HG03442 (cell line): ENCODE measurements around the gene ACKR3.

ENCODE experiments used
- ATAC-seq: cut with Tn5 transposase; IDR thresholded peaks from one replicate; pipeline ENCODE4 v1.9.1; 2021; ENCODE audit warnings: mild to moderate bottlenecking, moderate library complexity; ENCODE audit not compliant: unreplicated experiment

The ACKR3 gene

DNA sequence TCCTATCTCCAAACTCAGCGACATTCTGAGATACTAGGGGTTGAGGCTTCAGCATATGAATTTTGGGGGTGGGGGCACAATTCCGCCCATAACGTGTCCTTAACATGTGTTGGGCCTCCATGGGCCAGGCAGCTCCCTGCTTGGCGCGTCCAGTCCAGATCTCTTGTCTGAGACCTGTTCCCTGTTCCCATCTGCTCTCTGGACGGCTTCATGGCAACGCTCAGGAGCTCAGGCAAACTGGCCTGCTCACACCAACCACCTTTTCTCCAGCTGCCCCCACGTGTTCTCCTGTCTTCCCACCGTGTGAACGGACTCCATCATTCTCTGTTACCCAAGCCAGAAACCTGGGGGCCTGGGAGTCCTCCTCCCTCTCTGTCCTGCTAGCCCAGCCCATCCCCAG is 36.4 kb downstream of the ACKR3 start:
- no peak for ATAC-seq

DNA sequence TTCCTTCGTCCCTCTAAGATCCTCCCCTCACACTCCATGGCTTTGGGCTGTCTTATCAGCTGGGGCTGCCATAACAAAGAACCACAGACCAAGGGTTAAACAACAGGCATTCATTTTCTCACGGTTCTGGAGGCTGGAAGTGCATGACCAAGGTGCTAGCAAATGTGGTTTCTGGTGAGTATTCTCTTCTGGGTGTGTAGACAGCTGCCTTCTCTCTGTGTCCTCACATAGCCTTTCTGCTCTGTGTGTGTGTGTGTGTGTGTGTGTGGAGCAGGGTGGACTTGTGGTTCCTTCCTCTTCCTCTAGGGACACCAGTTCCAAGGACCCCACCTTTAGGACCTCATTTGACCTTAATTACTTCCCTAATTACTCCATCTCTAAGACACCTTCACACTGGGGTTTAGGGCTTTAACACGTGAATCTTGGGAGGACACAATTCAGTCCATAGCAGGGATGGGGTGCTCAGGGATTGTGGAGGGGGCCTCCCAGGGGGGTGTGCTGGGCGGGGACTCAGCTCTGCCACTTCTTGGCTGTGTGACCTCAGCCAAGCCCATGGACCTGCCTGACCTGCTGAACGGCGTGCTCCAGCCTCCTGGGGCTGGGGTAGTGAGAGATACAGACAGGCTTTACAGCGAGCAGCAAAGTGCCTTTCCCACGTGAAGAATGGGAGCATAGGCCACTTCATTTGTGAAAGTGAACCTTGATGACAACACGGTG is 38.0 kb downstream of the ACKR3 start:
- ATAC-seq = no peak

DNA sequence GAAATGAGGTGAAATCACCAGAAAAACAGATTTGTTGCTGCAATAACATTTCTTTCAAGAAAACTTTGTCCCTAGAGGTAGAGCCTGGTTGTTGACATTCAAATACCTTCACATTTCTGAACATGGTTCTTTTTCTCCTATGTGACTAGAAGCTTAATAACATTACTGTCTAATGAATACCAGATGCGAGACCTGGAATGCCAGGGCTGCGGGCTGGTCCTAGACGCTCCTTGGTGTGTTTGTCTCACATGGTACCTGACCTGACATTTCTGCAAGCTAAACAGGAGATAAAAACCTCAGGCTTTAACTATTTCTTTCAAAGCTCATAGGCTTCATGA is 38.5 kb downstream of the ACKR3 start:
- ATAC-seq = no peak

DNA sequence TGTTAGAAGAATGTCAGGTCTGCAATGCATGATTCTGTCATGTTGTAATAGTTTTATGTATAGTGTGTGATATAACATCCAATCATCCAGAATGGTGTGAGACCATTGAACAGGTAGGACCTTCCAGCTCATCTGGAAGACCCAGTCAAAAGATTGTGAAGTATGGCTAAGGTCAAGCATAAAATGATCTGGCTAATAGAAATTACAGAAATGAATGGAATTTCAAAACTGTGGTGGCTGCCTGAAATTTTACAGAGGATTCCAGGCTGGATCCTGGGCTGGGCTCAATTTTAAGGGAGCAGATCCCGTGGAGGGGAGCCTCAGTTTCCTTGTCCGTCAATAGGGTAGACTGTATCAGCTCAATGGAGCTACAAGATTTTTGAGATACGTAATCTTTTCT is 39.1 kb downstream of the ACKR3 start:
- ATAC-seq = no peak

DNA sequence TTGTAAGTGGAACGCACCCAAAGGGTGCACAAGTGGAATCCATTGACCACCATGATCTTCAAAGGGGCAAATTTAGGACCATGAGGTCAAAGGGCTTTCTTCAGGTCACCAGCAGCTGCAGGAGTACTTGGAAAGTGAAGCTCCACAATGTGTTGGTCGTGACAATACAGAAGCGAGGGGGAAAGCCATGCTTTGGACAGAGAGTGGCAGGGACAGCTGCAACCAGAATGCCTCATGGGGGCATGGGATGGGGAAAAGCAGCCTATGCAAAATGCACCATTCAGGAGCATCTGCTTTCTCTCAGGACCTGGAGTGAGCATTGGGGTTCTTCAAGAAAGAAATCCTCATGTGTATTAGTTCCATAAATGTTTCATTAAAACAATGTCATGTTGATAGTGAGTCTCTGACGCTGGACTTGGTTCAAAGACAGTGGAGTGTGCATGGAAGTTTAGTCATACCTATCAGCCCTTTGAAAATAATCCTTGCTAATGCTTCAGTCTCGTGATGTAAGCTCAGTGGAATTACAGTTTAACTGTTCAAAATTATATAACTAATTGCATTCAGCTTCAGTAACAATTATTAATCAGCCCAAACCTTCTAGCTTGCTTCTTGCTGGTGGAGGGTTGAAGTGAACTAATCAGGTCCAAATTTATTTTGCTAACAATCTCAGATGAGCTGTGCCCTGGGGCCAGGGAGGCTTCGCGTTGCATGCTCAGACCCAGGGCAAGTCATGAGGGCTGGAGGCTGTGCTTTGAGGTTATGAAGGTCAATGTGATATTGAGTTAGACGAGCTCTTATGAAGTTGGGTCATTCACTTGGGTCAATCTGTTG is 41.6 kb downstream of the ACKR3 start:
- no peak for ATAC-seq

DNA sequence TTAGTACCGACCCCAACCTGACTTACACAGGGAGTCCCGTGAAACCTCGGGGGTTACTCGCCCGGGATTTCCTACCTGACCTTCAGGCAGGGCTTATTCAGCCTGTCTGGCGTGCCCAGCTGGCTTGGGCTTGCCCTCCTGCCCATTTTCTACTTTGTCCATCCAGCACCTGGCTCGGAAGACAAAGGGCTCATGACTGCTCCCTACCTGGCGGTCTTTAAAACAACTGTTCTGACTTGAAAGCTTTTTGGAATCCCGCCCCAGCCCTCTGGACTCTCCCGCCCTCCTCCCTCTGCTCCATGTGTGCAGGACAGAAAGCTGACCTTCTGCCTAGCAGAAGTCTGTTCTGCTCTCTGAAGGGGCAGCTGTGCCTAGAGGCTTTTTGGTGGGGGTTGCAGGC is 43.1 kb downstream of the ACKR3 start:
- no peak for ATAC-seq

DNA sequence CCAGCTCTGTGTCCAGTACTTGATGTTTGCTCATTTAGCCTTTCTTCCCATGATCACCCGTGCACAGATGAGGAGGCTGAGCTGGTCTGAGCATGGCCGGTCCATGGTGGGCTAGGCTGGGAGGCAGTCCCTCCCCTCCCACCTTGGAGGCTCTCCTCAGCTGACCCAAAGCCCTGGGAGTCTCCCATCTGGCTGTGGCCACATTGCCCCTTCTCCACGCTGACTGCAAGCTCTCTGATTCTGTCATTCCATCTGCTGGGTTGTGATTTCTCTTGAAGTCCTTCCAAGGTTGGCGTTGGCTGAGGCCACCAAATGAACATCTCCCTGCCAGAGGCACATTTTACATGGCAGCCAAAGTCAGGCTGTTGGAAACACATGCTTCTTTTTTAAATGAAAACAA is 44.0 kb downstream of the ACKR3 start:
- no peak for ATAC-seq

DNA sequence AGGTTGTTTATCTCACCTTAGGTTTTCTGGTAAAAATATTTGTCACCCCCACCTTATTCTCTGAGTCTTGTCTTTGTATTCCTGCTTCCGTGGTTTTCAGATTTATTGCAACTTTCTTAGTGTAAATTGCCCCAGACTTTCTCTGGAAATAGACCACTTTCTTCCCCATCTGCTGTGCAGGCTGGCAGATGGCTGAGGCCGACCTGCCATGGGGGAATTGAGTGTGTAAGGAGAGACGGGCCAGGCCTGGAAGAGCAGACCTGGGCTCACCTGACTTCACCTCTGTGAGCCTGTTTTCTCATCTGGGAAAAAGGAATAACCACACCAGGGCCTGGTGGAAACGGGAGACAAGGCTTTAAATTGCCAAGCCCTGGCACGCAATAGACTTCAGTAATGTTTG is 44.9 kb downstream of the ACKR3 start:
- ATAC-seq = no peak

DNA sequence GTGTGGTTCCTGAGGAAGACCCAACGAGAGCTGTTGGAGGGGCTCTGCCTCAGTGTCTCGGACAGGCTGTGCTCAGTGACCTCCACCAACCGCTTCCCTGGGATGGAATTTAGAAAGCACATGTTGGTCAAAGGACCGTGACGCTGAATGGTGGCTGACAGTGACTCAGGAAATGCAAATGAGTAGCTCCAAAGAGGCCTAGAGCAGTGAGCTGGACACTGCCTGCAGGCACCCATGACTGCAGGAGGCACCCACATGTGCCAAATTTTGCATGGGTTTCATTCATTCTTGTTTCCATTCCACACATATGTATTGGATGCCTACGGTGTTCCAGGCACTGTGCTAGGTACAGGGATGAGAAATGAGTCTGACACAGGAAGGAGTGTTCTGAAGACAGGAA is 46.4 kb downstream of the ACKR3 start:
- no peak for ATAC-seq

DNA sequence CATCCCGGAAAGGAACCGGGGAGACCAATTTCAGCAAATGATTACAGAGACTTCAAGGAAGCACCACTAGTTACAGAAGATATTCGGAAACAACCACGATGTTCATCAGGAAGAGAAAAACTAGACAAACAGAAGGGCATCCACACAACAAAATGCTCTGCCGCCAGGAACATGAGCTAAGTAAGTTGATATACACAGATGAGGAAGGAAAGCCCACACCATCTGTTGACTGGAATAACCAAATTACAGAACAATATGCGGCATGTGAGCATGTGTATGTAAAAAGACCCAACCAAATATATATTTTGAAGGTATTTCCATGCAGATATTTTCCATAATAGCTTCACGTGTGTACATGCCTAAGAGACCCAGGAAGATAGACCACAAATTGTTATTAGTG is 47.0 kb downstream of the ACKR3 start:
- ATAC-seq = no peak

DNA sequence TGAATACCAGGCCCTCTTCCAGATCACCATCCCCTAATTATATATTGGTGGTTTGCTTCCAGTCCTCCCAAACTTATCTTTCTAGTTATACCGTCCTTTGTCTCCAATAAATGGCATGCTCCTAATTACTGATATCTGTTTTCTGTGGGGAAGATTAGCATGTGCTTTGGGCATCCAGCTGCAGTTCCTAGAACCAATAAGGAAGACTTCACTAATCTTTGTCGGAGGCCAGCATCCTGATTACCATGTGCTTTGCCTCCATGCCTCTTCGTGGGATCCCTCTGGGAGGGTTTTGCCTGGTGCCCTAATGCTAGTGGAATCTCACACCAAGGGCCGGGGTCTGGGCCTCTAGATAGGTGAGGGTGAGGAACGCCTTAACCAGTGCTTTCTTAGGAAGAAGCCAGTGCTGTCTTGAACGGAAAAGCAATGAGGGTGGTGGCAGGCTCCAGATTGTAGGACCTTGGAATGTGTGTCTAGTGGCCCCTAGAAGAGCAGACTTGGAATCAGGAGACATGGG is 47.7 kb downstream of the ACKR3 start:
- ATAC-seq = no peak

DNA sequence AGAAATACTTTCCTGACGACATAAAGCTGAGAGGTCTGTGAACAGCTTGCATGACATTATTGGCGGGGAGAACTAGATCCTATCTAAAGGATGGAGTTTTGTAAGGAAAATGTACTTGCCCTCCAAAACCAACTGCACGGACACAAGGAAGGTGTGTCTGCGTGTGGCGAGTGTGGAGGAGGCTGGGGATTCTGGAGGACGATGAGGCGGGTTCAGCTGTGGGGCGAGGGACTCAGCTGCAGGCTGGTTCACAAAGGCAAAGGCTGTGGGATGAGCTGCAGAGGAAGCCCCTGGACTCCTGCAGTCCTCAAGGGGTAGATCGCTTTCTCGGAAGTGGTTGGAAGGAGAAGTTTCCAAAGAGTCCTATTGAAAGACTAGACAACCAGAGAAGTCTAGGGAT is 48.2 kb downstream of the ACKR3 start:
- ATAC-seq = no peak

DNA sequence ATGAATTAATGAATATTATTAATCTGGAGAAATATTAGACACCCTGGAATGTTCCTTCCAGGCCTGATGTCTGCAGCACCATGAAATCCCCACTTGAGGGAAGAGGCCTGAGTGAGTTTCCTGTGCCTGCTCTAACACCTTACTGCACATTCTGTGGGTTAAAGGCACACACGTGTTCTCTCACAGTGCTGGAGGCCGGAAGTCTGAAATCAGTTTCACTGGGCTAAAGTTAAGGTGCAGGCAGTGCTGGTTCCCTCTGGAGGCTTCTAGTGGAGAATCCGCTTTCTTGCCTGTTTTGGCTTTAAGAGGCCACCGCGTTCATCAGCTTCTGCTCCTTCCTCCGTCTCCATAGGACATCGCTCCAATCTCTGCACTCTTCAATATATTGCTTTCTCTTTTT is 48.7 kb downstream of the ACKR3 start:
- no peak for ATAC-seq

DNA sequence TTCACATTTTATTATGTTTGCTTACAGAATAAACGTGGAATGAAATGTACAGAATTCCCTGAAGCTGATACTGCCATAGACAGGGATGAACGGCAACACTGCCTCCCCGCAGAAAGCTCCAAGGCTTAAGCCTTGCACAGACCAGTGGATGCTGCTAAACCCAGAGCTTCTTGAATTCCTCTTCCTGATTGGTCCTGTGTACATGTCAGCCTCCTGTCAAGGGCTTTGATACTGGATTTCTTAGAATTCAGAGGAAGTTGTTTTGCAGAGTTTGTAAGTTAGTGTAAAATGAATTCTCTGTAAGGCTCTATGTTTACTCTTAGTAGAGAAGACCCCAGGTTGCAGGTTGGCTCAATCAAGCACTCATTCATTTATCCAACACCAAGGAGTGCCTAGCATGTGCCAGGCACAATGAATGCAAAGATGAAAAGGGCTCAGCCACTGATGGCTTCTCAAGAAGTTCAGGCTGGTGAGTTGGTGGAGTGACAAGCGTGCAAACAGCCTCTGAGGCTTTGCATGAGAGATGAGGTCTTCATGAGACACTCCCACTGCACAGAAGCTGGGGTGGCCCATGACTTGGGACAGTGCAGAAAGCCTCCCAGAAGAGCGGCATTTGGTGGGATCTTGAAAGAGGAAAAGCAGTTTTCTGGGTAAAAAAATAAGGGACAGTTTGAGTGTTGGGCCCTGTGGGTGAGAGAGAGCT is 50.4 kb downstream of the ACKR3 start:
- no peak for ATAC-seq

DNA sequence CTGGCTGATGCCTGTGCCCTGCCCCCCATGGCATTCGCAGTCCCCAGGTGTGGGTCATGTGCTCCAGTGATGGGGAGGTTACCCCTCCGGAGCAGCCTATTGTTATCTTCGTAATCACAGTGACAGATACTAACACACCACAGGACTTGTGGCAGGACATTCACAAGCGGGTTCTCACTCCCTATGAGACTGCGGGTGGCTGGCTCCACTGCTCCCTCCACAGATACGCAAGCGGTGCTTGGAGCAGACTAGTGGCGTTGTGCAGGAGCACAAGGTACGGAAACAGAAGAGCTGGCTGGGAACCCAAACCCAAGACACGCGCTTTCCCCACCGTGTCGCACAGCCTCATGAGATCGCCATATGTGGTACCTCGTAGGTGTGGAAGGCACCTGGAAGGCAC is 52.2 kb downstream of the ACKR3 start:
- no peak for ATAC-seq

DNA sequence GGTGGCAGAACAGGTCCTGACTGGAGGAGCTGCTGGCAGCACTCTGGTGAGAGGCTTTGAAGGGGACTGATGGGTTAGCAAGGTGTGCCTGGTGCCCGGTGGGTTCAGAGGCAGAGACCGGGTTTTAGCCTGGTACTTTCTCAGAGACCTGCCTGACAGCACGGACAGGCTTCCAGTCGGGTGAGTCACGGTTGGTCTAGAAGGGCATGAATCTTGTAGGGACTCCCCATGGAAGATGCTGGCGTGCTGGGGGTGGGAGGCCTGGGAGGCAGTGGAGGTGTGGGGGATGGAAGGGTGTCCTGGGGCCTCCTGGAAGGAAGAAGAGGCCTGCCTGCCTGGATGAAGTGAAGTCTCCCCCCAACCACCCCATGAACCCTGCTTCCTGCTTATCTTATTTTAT is 52.6 kb downstream of the ACKR3 start:
- no peak for ATAC-seq

DNA sequence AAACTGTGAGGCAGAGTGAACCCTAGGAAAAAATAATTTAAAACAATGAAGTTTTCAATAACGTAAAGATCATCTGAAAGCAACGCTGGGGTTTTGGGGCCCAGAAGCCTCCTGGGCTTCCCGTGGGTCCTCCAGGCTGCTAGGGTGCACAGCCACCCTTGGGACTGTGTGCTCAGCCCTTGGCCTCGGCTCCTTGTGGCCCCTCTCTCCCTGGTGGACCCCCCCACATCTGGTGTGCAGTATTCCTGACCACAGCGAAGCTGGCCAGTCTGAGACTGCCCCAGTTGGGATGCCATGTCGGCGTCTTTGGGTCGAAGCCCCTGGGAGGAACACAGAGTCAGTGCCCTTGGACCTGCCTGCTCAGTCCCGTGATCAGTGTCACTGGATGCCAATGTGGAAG is 53.0 kb downstream of the ACKR3 start:
- no peak for ATAC-seq

DNA sequence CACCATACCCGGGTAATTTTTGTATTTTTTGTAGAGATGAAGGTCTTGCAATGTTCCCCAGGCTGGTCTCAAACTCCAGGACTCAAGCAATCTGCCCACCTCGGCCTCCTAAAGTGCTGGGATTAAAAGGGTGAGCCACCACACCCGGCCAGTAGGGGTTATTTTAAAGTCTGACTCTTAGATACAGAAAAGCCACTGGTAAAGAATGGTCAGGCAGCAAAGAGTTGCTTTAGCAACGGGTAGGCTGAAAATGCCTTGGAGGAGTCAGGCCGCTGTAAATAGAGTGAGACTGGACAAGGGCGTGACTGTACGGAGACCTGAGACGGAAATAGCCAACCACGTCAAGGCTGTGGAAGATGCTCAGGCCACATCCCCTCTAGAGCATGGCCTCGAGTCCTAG is 54.2 kb downstream of the ACKR3 start:
- ATAC-seq = no peak

DNA sequence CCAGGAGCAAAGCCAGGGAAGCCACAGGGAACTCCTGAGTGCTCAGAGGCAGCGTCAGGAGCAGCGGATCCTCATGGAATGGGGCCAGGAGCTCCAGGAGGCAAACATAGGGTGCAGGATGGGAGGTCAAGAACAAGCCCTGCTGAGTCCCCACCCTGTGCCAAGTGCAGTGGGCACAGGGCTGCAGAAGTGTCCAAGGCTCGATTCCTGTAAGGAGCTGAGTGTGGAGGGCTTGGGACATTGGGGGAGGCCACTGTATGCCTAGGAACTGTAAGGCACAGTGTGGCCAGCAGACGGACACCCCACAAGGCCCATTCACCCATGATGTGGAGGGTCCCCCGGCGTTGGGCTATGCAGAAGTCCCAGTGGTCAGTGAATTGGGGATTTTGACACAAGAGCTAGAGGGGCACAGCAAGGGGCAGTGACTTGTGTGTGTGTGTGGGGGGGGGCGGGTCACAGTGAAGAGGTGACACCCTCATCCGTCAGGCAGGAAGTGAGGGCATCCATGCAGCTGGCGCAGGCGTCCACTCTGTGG is 55.6 kb downstream of the ACKR3 start:
- no peak for ATAC-seq

DNA sequence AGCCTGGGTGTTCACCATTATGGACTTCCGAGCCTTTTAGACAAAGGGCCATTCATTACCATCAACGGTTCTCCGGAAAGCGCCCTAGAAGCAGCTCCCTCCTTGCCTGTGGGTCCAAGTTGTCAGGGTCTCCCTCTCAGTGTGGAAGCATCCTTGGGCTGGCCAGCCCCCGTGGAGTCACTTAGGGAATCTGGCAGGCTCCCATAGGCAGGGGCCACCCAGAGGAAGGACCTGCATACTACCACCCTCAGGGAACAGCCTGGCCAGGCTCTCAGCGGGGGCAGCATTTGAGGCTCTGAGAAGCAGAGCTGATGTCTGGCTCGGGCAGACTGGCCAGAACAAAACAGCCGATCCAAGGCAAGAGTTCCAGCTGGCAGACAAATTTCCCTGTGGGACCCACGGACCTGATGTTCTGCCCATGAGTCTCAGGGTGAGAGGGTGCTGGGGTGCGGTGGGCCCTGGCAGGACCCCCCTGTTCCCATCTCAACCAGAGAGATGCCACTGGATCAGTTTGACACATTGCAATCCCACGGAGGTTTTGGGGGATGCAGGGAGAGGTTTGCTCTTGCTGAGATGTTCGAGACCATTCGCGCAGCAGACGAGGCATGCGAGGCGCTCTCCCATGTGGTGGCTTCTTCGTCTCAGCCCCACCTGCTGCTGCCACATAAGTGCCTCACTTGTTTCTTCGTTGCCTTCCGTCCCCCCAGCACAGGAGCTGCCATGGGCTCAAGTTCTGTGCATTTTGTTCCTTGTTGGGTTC is 56.9 kb downstream of the ACKR3 start:
- ATAC-seq = no peak

DNA sequence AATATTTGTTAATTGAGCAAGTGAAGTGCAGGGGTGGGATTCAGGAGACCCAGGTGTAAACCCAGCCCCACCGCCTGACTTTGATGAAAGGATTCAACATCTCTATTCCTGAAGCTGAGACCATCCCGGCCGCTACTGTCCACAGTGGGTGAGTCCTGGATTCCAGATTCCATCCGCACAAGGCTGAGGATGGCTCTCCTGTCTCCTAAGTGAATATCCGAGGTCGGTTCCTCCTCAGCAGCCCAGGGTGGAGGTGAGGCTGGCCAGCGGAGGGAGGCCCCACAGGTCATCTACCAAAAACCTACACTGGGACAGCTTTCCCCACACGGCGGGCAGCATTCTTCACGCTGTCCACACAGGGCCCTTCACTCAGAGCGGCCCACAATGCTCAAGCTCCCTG is 57.6 kb downstream of the ACKR3 start:
- no peak for ATAC-seq
